ENCODE results near the gene MFAP2. TPM values are rescaled to one million over a fixed set of nuclear protein-coding genes. Genes with fewer than 3 reads are reported as not detected.
"Not testable (repeated sequence)": the region's sequence is repeated elsewhere in the genome, so short reads cannot be mapped to it uniquely, and the experiment has no call there.

MFAP2 gene
- total RNA-seq, 2 donors from 2014 or later, result 2.7 to 3.9 TPM

GRCh38 chr1:16946185-16946584 lies 34.2 kb downstream of the MFAP2 start:
- ATAC-seq; intact Hi-C loops (cut with DNase I, micrococcal nuclease); DNase-seq: not testable (repeated sequence)

- ATAC-seq; DNase-seq; intact Hi-C loops (cut with DNase I, micrococcal nuclease): not testable (repeated sequence)
These were observed 34.9 kb downstream of the MFAP2 start for GRCh38 chr1:16945512-16945911.

GRCh38 chr1:16944038-16944437 lies 36.4 kb downstream of the MFAP2 start:
- no peak for DNase-seq
- intact Hi-C loops (cut with DNase I, micrococcal nuclease), result no loop called here
- ATAC-seq, result no peak

GRCh38 chr1:16939386-16940180 lies 40.8 kb downstream of the MFAP2 start:
- intact Hi-C loops (cut with DNase I, micrococcal nuclease); DNase-seq: not testable (repeated sequence)

GRCh38 chr1:16938351-16939321 lies 41.8 kb downstream of the MFAP2 start:
- intact Hi-C loops (cut with DNase I, micrococcal nuclease), result no loop called here
- ATAC-seq (no peak), DNase-seq (no peak)

More at GRCh38 chr1:16939386-16940180, 40.8 kb downstream of the MFAP2 start:
- not testable (repeated sequence) for ATAC-seq

- intact Hi-C loops (cut with DNase I, micrococcal nuclease); DNase-seq; ATAC-seq: not testable (repeated sequence)
These were observed 43.8 kb downstream of the MFAP2 start for GRCh38 chr1:16936580-16936979.

- ATAC-seq; intact Hi-C loops (cut with DNase I, micrococcal nuclease); DNase-seq: not testable (repeated sequence)
These were observed 46.5 kb downstream of the MFAP2 start for GRCh38 chr1:16933945-16934344.

- ATAC-seq; intact Hi-C loops (cut with DNase I, micrococcal nuclease); DNase-seq: not testable (repeated sequence)
These were observed 49.0 kb downstream of the MFAP2 start for GRCh38 chr1:16931206-16931934.

- intact Hi-C loops (cut with DNase I, micrococcal nuclease); DNase-seq; ATAC-seq: not testable (repeated sequence)
These were observed 51.0 kb downstream of the MFAP2 start for GRCh38 chr1:16929146-16930041.

- ATAC-seq (no peak), DNase-seq (no peak)
- intact Hi-C loops (cut with DNase I, micrococcal nuclease), result no loop called here
These were observed 52.5 kb downstream of the MFAP2 start for GRCh38 chr1:16927711-16928485.

GRCh38 chr1:16927256-16927655 lies 53.2 kb downstream of the MFAP2 start:
- ATAC-seq (no peak), DNase-seq (no peak)
- intact Hi-C loops (cut with DNase I, micrococcal nuclease), result no loop called here

GRCh38 chr1:16926491-16927073 lies 53.8 kb downstream of the MFAP2 start:
- intact Hi-C loops (cut with DNase I, micrococcal nuclease), result no loop called here
- ATAC-seq (no peak), DNase-seq (no peak)

- ATAC-seq, result no peak
These were observed 54.6 kb downstream of the MFAP2 start for GRCh38 chr1:16925635-16926490.

GRCh38 chr1:16924919-16925477 lies 55.4 kb downstream of the MFAP2 start:
- no peak for DNase-seq
- no peak for ATAC-seq
- intact Hi-C loops (cut with DNase I, micrococcal nuclease), result no loop called here

More at GRCh38 chr1:16925635-16926490, 54.6 kb downstream of the MFAP2 start:
- intact Hi-C loops (cut with DNase I, micrococcal nuclease), result no loop called here
- no peak for DNase-seq
